NT2/D1 (cell line): ENCODE measurements around the gene TSHZ1.

ENCODE experiments used
- SUZ12 ChIP-seq: IDR thresholded peaks from 2 replicates; pipeline ENCODE4 v1.6.1; 2011; ENCODE audit not compliant: insufficient read length, insufficient read depth; ENCODE audit errors: extremely low read depth
- YY1 ChIP-seq: IDR thresholded peaks from 2 replicates; pipeline ENCODE4 v1.6.1; 2011; ENCODE audit not compliant: insufficient read length, insufficient read depth
- ZNF274 ChIP-seq: IDR thresholded peaks from 2 replicates; pipeline ENCODE4 v1.6.1; 2011; ENCODE audit warnings: mild to moderate bottlenecking, low read depth, low read length

- TF ChIP-seq SUZ12 (no peak), ZNF274 (no peak), YY1 (no peak)
These were observed 41.2 kb upstream of the TSHZ1 start for GRCh38 chr18:75169411-75169810.
